Uterus (tissue), 2 donors: ENCODE measurements around the gene FHL1.

Experiments used
- POLR2A ChIP-seq, 2 donors: fragments of 450-650 bp; IDR thresholded peaks; one replicate each; pipeline ENCODE4 v1.6.1; 2016; ENCODE audit warnings: antibody characterized with exemption in 2 of 2, mild to moderate bottlenecking in 1 of 2, moderate library complexity in 1 of 2
- TF ChIP-seq, protein P1 (sequence below), 4 experiments: fragments of 200-600 bp in 2 of 4; fragments of 450-650 bp in 2 of 4; sonication (generic) in 2 of 4; IDR thresholded peaks; one replicate each; pipeline ENCODE4 v1.5.1; 2016 to 2019; ENCODE audit warnings: antibody characterized with exemption in 4 of 4, mild to moderate bottlenecking in 2 of 4, moderate library complexity in 1 of 4

- TF ChIP-seq, protein P1, sequence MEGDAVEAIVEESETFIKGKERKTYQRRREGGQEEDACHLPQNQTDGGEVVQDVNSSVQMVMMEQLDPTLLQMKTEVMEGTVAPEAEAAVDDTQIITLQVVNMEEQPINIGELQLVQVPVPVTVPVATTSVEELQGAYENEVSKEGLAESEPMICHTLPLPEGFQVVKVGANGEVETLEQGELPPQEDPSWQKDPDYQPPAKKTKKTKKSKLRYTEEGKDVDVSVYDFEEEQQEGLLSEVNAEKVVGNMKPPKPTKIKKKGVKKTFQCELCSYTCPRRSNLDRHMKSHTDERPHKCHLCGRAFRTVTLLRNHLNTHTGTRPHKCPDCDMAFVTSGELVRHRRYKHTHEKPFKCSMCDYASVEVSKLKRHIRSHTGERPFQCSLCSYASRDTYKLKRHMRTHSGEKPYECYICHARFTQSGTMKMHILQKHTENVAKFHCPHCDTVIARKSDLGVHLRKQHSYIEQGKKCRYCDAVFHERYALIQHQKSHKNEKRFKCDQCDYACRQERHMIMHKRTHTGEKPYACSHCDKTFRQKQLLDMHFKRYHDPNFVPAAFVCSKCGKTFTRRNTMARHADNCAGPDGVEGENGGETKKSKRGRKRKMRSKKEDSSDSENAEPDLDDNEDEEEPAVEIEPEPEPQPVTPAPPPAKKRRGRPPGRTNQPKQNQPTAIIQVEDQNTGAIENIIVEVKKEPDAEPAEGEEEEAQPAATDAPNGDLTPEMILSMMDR (IDR thresholded peaks at IDR 0.05), result no peak
- TF ChIP-seq POLR2A (IDR thresholded peaks at IDR 0.05), result no peak
Observed at GRCh38 chrX:136206916-136207315, 59.6 kb downstream of the FHL1 start.
